Small intestine (tissue), 7 donors: ENCODE data around the gene TGM3. TPM values are rescaled to one million over a fixed set of nuclear protein-coding genes. Genes with fewer than 3 reads are reported as not detected.

Experiments
- DNase-seq, 2 donors: peaks; one replicate each; pipeline versions ENCODE4 v3.0.0 to v3.0.0-alpha.2; 2013
- FAIRE-seq: peaks from 2 replicates; lab custom pipeline; 2012; peaks lifted over from hg19 to GRCh38; lab: Jason Lieb, UNC
- H3K27ac ChIP-seq, 3 donors: one replicate each; pipeline ENCODE4 v1.5.1; 2013; ENCODE audit warnings: low read length in 2 of 3, mild to moderate bottlenecking in 2 of 3, control low read depth in 1 of 3, inconsistent platforms in 1 of 3, low read depth in 1 of 3, moderate library complexity in 1 of 3
- H3K27me3 ChIP-seq, 3 donors: one replicate each; pipeline ENCODE4 v1.6.1; 2013; ENCODE audit warnings: low read length in 3 of 3, inconsistent platforms in 1 of 3; ENCODE audit not compliant: control insufficient read depth in 3 of 3, insufficient read depth in 3 of 3
- H3K36me3 ChIP-seq, 3 donors: one replicate each; pipeline ENCODE4 v1.6.1; 2013; ENCODE audit warnings: low read length in 3 of 3, inconsistent platforms in 1 of 3, low read depth in 1 of 3, mild to moderate bottlenecking in 1 of 3, moderate library complexity in 1 of 3; ENCODE audit not compliant: control insufficient read depth in 3 of 3, insufficient read depth in 2 of 3
- H3K4me1 ChIP-seq, 3 donors: one replicate each; pipeline ENCODE4 v1.6.1; 2013; ENCODE audit warnings: low read length in 2 of 3, inconsistent platforms in 1 of 3, low read depth in 1 of 3, mild to moderate bottlenecking in 1 of 3, moderate library complexity in 1 of 3; ENCODE audit not compliant: control insufficient read depth in 3 of 3, insufficient read depth in 2 of 3
- H3K4me3 ChIP-seq, 3 donors: one replicate each; pipeline ENCODE4 v1.5.1; 2013; ENCODE audit warnings: low read length in 3 of 3, control low read depth in 1 of 3, inconsistent platforms in 1 of 3, low read depth in 1 of 3, mild to moderate bottlenecking in 1 of 3, moderate library complexity in 1 of 3
- H3K9me3 ChIP-seq, 2 donors: one replicate each; pipeline ENCODE4 v1.6.1; 2013; ENCODE audit warnings: low read depth in 1 of 2, low read length in 1 of 2; ENCODE audit not compliant: control insufficient read depth in 2 of 2, insufficient read depth in 1 of 2
- WGBS, 3 donors: extraction: QIAGEN DNeasy Blood & Tissue Kit; methylation state at CpG; one replicate each; pipeline ENCODE4 v1.1.7; 2013; 5-methylcytosine and 5-hydroxymethylcytosine counted together
- polyA plus RNA-seq, 4 donors: library from polyadenylated mRNA; stranded (reverse) in 3 of 4; unstranded in 1 of 4; fragments of 200-250 nt in 3 of 4; fragments of 120-200 nt in 1 of 4; gene quantifications; one replicate each; pipeline versions ENCODE4 v1.2.1 to v1.2.3, GENCODE V29; 2013
- donor health status: healthy with polysubstance abuse.
- donor health status: control.
- donor health status: control.
- donor health status: Bipolar disorder and iron deficiency.
- donor health status: healthy.

TGM3 gene
- polyA plus RNA-seq, 4 donors, result 0.35 to 1.6 (median 0.87) TPM

DNA sequence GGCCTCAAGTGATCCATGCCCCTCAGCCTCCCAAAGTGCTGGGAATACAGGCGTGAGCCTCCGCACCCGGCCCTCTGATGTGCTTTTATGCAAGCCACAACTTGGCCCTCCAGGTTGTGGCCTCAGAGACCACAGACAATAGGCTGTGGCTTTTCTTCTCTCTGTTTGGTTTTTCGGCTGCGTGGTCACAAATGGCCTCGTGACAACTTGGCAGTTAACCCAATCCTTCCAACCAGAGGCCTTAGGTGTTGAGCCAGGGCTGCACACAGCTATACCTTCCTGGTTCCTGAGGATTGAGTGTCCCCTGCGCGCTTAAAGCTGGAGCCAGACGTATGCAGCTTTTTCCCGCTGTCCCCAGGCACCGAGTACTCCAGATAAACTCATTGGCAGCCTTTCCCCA, 6.3 kb upstream of the TGM3 start:
- peaks cover 0 to 2% (median 0%) of the 10 kb centered on the region in 3 donors for H3K4me1 ChIP-seq
- DNase-seq (no peak), FAIRE-seq (no peak)
- H3K27me3 ChIP-seq, result peaks cover 0 to 2% (median 0%) of the 10 kb centered on the region in 3 donors
- H3K36me3 ChIP-seq, result no peaks in the 10 kb centered on the region
- no peak overlapping the region for H3K4me3 ChIP-seq
- H3K9me3 ChIP-seq, result no peaks in the 10 kb centered on the region
- H3K27ac ChIP-seq, result no peak overlapping the region
- 50 to 76% (median 55%) methylated on average over 11 of the region's 11 CpGs for WGBS, 3 donors

DNA sequence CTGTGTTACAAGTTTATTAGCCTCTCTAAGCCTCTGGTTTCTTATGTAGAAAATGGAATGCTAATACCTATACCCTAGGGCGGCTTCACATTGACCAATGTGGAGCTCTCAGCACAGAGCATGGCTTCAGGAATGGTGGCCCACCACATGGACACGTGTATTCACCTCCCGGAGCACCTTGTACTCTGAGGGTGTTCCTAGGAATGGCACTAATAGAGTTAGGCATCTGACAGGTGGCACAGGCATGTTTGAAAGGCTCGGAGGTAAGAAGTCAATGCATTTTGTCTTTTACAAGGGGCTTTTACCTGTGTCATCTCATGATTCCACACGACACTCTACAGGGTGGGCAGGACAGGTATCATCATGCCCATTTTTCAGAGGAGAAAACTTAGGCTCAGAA, 5.3 kb upstream of the TGM3 start:
- no peak for FAIRE-seq
- H3K4me3 ChIP-seq, result no peak overlapping the region
- H3K27me3 ChIP-seq, result peaks cover 0 to 2% (median 0%) of the 10 kb centered on the region in 3 donors
- no peaks in the 10 kb centered on the region for H3K9me3 ChIP-seq
- DNase-seq, result no peak
- 90 to 93% (median 91%) methylated on average over 5 of the region's 5 CpGs for WGBS, 3 donors
- H3K27ac ChIP-seq, result no peak overlapping the region
- H3K4me1 ChIP-seq, result no peaks in the 10 kb centered on the region
- no peaks in the 10 kb centered on the region for H3K36me3 ChIP-seq

DNA sequence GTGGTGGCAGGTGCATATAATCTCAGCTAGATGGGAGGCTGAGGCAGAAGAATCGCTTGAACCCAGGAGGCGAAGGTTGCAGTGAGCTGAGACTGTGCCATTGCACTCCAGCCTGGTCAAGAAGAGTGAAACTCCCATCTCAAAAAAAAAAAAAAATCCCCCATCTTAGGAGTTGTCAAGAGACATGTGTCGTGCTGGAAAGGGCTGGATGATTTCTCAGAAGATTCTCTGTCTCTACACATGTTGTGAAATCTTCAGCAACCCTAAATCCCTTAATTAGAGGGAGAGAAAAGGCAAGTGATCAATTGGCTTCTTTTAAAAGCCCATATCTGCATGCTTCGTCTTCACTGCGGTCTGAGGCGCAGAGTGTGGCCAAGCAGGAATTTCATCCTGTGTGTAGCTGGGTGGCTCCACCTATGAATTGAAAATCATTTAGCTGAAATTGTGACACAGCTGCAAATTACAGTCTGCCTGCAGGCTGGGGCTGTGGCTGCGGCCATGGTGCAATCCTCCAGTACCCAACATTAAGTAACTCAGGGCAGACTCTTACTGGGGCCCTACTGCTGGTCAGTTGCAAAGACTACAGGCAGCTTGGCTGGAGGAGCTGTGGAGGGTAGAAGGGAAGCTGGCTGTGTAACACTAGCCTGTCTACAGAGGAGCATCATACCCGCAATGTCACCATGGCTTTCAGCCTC, 3.2 kb upstream of the TGM3 start:
- no peaks in the 10 kb centered on the region for H3K9me3 ChIP-seq
- no peak overlapping the region for H3K27ac ChIP-seq
- no peak overlapping the region for H3K4me3 ChIP-seq
- DNase-seq (peak in 1 of 2 donors; percentile 37), FAIRE-seq (no peak)
- H3K36me3 ChIP-seq, result no peaks in the 10 kb centered on the region
- H3K27me3 ChIP-seq, result peaks cover 0 to 2% (median 0%) of the 10 kb centered on the region in 3 donors
- 87 to 93% (median 90%) methylated on average over 8 of the region's 8 CpGs for WGBS, 3 donors
- H3K4me1 ChIP-seq, result no peaks in the 10 kb centered on the region

DNA sequence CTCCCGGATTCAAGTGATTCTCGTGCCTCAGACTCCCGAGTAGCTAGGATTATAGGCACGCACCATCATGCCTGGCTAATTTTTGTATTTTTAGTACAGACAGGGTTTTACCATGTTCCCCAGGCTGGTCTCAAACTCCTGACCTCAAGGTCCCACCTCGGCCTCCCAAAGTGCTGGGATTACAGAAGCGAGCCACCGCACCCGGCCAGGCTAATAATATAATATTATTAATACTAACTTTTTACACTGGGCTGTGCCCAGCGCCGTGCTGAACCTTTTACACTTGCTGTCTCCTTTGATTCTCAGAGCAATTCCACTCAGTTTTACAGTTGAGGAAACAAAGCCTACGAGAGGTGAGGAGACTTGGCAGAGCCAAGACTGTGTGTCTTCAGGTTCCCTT, 2.3 kb upstream of the TGM3 start:
- Histone ChIP-seq H3K4me3 (no peak overlapping the region), H3K27ac (no peak overlapping the region), H3K4me1 (no peaks in the 10 kb centered on the region), H3K9me3 (no peaks in the 10 kb centered on the region), H3K27me3 (peaks cover 0 to 2% (median 0%) of the 10 kb centered on the region in 3 donors), H3K36me3 (no peaks in the 10 kb centered on the region)
- WGBS, 3 donors, result 91 to 93% (median 92%) methylated on average over 11 of the region's 11 CpGs
- no peak for DNase-seq
- no peak for FAIRE-seq

DNA sequence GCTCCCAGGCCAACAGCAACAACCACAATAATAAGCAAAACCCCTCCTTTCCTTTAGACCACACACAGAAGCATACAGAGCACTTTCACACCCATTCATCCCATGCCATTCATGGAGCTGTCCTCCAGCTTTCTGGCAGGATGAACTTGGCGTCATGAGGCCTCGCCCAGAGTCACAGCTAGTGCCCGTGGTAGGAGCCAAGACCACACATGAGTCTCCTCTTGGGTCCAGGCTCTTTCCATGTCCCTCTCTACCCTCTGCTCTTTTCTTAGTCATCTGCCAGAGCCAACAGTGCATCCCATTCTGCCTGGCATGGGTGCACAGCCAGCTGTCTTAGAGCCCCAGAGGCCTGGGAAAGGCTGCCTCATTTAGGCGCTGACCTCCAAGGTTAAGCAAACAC, 1.8 kb upstream of the TGM3 start:
- H3K27ac ChIP-seq, result no peak overlapping the region
- DNase-seq, result no peak
- FAIRE-seq, result no peak
- 85 to 94% (median 89%) methylated on average over 4 of the region's 4 CpGs for WGBS, 3 donors
- H3K27me3 ChIP-seq, result peaks cover 0 to 2% (median 0%) of the 10 kb centered on the region in 3 donors
- peaks cover 0 to 3% (median 0%) of the 10 kb centered on the region in 3 donors for H3K4me1 ChIP-seq
- H3K36me3 ChIP-seq, result no peaks in the 10 kb centered on the region
- H3K9me3 ChIP-seq, result no peaks in the 10 kb centered on the region
- no peak overlapping the region for H3K4me3 ChIP-seq

DNA sequence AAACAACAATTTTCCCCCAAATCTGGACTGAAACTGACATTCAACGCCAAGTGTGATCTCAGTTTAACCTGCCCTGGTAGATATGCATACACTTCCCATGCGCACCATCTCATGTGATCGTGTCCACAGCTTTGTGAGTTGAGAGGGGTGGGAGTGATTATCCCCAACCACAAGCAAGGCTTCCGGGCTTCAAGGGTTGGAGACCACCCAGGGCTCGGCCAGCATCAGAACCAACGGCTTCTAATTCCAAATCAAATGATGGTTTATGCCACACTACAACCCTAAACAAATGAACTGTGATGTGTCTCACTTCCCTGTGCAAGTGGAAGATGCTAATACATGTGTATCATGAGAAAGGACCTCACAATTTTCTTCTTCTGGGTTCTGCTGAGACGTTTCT, 515 bp upstream of the TGM3 start:
- Histone ChIP-seq H3K27ac (no peak overlapping the region), H3K4me1 (peaks cover 0 to 10% (median 0%) of the 10 kb centered on the region in 3 donors), H3K4me3 (no peak overlapping the region), H3K27me3 (peaks cover 0 to 2% (median 0%) of the 10 kb centered on the region in 3 donors), H3K36me3 (no peaks in the 10 kb centered on the region), H3K9me3 (no peaks in the 10 kb centered on the region)
- 73 to 76% (median 74%) methylated on average over 7 of the region's 7 CpGs for WGBS, 3 donors
- DNase-seq (no peak), FAIRE-seq (no peak)

DNA sequence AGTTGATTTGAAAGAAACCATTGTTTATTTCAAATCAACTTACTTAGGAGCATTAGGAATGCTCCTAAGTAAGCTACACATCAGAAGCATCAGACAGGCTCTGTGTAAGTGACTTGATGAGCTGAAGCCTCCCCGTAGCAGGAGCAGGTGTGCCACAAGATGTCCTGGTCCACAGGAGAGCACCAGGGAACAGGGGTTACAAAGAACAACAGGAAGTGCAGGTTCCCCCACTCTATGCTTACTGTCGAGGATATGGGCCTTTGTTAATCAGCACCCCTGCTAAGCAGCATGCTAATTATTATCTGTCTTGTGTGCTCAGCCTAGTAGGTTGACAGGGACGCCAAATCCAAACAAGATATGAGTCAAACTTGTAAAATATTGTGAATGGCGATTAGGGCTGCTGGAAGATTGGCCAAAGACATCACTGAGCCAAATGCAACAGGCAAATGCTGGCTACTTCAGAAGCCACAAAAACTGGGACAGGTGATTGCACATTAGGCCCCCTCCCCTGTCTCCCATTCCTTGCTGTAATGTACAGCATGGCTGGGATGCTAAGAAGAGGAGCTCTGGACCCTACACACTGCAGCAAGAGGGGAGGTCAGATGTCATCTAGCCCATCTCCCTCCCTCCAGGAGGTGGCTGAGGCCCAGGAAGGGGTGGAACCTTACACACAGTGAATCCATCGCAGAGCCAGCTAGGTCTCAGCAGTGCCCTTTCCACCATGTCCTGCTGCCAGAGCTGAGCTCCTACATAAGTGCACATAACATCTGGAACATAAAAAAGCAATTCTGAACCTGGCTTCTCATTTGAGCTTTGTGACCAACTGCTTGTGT, 939 bp downstream of the TGM3 start:
- H3K27me3 ChIP-seq, result no peaks in the 10 kb centered on the region
- 48 to 53% (median 49%) methylated on average over 5 of the region's 5 CpGs for WGBS, 3 donors
- no peak overlapping the region for H3K27ac ChIP-seq
- no peaks in the 10 kb centered on the region for H3K9me3 ChIP-seq
- DNase-seq (no peak), FAIRE-seq (no peak)
- H3K4me1 ChIP-seq, result peaks cover 0 to 22% (median 0%) of the 10 kb centered on the region in 3 donors
- H3K4me3 ChIP-seq, result no peak overlapping the region
- H3K36me3 ChIP-seq, result no peaks in the 10 kb centered on the region

DNA sequence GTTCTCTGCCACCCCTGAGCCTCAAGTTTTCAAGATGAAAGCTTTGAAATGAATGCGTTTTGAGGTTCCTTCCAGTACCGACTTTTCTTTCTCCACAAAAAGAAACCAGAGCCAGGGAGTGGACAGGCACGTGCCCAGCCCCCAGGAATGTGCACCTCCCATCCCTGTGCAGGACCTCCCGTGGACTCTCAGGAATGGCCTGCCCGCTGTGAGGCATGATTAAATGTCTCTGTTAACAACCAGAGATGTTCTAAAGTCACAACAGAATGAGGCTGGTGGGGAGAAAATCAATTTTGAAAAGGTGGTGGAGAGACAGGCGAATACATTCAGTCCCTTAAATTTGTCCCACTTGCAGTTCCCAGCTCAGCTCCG, 1.5 kb downstream of the TGM3 start:
- 72 to 73% (median 73%) methylated on average over 7 of the region's 7 CpGs for WGBS, 3 donors
- no peaks in the 10 kb centered on the region for H3K36me3 ChIP-seq
- no peak for DNase-seq
- no peaks in the 10 kb centered on the region for H3K27me3 ChIP-seq
- FAIRE-seq, result no peak
- H3K4me1 ChIP-seq, result peaks cover 0 to 23% (median 0%) of the 10 kb centered on the region in 3 donors
- no peaks in the 10 kb centered on the region for H3K9me3 ChIP-seq
- no peak overlapping the region for H3K4me3 ChIP-seq
- H3K27ac ChIP-seq, result no peak overlapping the region
